HepG2 (cell line): ENCODE data around the gene C2. TPM values are rescaled to one million over a fixed set of nuclear protein-coding genes. Genes with fewer than 3 reads are reported as not detected.
A peak's percentile ranks its signal among the peaks of the same experiment; 100 is the strongest.

Experiments
- BRCA1 ChIP-seq: sonication (generic); formaldehyde crosslinking; IDR thresholded peaks from 2 replicates; pipeline ENCODE4 v1.4.0; 2020; ENCODE audit warnings: missing genetic modification reagents
- CCDC6 ChIP-seq: sonication (generic); formaldehyde crosslinking; IDR thresholded peaks from 2 replicates; pipeline ENCODE4 v1.8.1; 2022; ENCODE audit warnings: mild to moderate bottlenecking, missing genetic modification reagents, moderate library complexity
- CREB1 ChIP-seq, 2 experiments: fragments of 450-650 bp in 1 of 2; IDR thresholded peaks; 2 replicates each; pipeline ENCODE4 v1.6.1; 2016 to 2017; ENCODE audit warnings: control low read depth in 1 of 2, mild to moderate bottlenecking in 1 of 2, missing compliant biosample characterization in 1 of 2, missing genetic modification characterization in 1 of 2
- EHMT2 ChIP-seq: fragments of 200-600 bp; sonication (generic); IDR thresholded peaks from 2 replicates; pipeline ENCODE4 v1.7.0; 2017; ENCODE audit warnings: antibody characterized with exemption, low read depth, low read length, borderline replicate concordance
- ELF3 ChIP-seq: IDR thresholded peaks from 2 replicates; pipeline ENCODE4 v1.6.1; 2016; ENCODE audit warnings: missing genetic modification reagents, missing compliant biosample characterization
- ETV5 ChIP-seq: IDR thresholded peaks from 2 replicates; pipeline ENCODE4 v1.6.1; 2018; ENCODE audit warnings: missing biosample characterization, missing genetic modification reagents, inconsistent platforms, borderline replicate concordance
- FOXK2 ChIP-seq: fragments of 450-650 bp; IDR thresholded peaks from 2 replicates; pipeline ENCODE4 v1.6.1; 2016
- KDM2A ChIP-seq: sonication (generic); formaldehyde crosslinking; IDR thresholded peaks from 2 replicates; pipeline ENCODE4 v1.4.0; 2020; ENCODE audit warnings: low read depth, missing genetic modification reagents, borderline replicate concordance
- KLF6 ChIP-seq: IDR thresholded peaks from 2 replicates; pipeline ENCODE4 v1.8.0; 2016; ENCODE audit warnings: missing biosample characterization, missing genetic modification reagents
- NR2F1 ChIP-seq, 2 experiments: fragments of 450-650 bp in 1 of 2; formaldehyde crosslinking in 1 of 2; IDR thresholded peaks; 2 replicates each; pipeline versions ENCODE4 v1.5.0 to v1.6.1; 2016 to 2020; ENCODE audit warnings: mild to moderate bottlenecking in 1 of 2, missing compliant biosample characterization in 1 of 2, missing genetic modification reagents in 1 of 2, moderate library complexity in 1 of 2
- SMYD3 ChIP-seq: sonication (generic); formaldehyde crosslinking; IDR thresholded peaks from 2 replicates; pipeline ENCODE4 v1.8.1; 2023; ENCODE audit warnings: mild to moderate bottlenecking, missing genetic modification reagents
- SP1 ChIP-seq, 2 experiments: fragments of 450-650 bp in 1 of 2; sonication (generic) in 1 of 2; formaldehyde crosslinking in 1 of 2; IDR thresholded peaks; 2 replicates each; pipeline versions ENCODE4 v1.4.0 to v1.6.1; 2016 to 2020; ENCODE audit warnings: missing genetic modification reagents in 1 of 2
- XBP1 ChIP-seq: sonication (generic); formaldehyde crosslinking; IDR thresholded peaks from 2 replicates; pipeline ENCODE4 v1.5.0; 2020; ENCODE audit warnings: missing genetic modification reagents
- ZFYVE20 ChIP-seq: sonication (generic); formaldehyde crosslinking; IDR thresholded peaks from 2 replicates; pipeline ENCODE4 v1.8.0; 2023; ENCODE audit warnings: low read depth, mild to moderate bottlenecking, moderate library complexity, missing genetic modification reagents, borderline replicate concordance
- ZKSCAN1 ChIP-seq: fragments of 150-350 bp; IDR thresholded peaks from 2 replicates; pipeline ENCODE4 v1.6.1; 2014; ENCODE audit warnings: low read length
- ZMYM3 ChIP-seq: sonication (generic); formaldehyde crosslinking; IDR thresholded peaks from 2 replicates; pipeline ENCODE4 v1.5.1; 2020; ENCODE audit warnings: mild to moderate bottlenecking, missing genetic modification reagents
- ZNF652 ChIP-seq: IDR thresholded peaks from 2 replicates; pipeline ENCODE4 v1.6.1; 2016; ENCODE audit warnings: low read depth, borderline replicate concordance
- ZNF775 ChIP-seq: sonication (generic); formaldehyde crosslinking; IDR thresholded peaks from 2 replicates; pipeline ENCODE4 v1.4.0; 2020; ENCODE audit warnings: missing genetic modification reagents, mild to moderate bottlenecking, moderate library complexity, borderline replicate concordance
- ZNF781 ChIP-seq: sonication (generic); formaldehyde crosslinking; IDR thresholded peaks from 2 replicates; pipeline ENCODE4 v1.5.1; 2020; ENCODE audit warnings: borderline replicate concordance, mild to moderate bottlenecking, missing genetic modification reagents; ENCODE audit errors: not compliant biosample characterization
- ZSCAN21 ChIP-seq: sonication (generic); formaldehyde crosslinking; IDR thresholded peaks from 2 replicates; pipeline ENCODE4 v1.8.0; 2022; ENCODE audit warnings: mild to moderate bottlenecking, missing genetic modification reagents, moderate library complexity, borderline replicate concordance
- polyA plus RNA-seq, 8 experiments: library from polyadenylated mRNA; depleted of rRNA in 3 of 8; stranded (reverse) in 7 of 8; unstranded in 1 of 8; fragments of >200 nt; fragmentation: Illumina TruSeq in 4 of 8; extraction: Trizol in 4 of 8; gene quantifications; 2 replicates each; pipeline versions ENCODE4 v1.2.1 to v1.2.3, GENCODE V29; 2011 to 2016; ENCODE audit warnings: low read depth in 4 of 8, missing spikeins in 1 of 8, mixed read lengths in 1 of 8; ENCODE audit not compliant: insufficient read depth in 1 of 8
- total RNA-seq, 5 experiments: library from RNA; depleted of rRNA; stranded (reverse); fragments of >200 nt; fragmentation: Illumina TruSeq; extraction: Trizol; gene quantifications; 2 replicates each; pipeline ENCODE4 v1.2.3, GENCODE V29; 2016; ENCODE audit warnings: low read depth in 1 of 5
- TF ChIP-seq, protein P1 (sequence below), 2 experiments: sonication (generic) in 1 of 2; formaldehyde crosslinking in 1 of 2; IDR thresholded peaks; 2 replicates each; pipeline versions ENCODE4 v1.4.0 to v1.6.1; 2018 to 2020; ENCODE audit warnings: missing genetic modification reagents in 2 of 2, borderline replicate concordance in 1 of 2, low read depth in 1 of 2, mild to moderate bottlenecking in 1 of 2, missing biosample characterization in 1 of 2
- TF ChIP-seq, protein P2 (sequence below): sonication (generic); formaldehyde crosslinking; IDR thresholded peaks from 2 replicates; pipeline ENCODE4 v1.8.0; 2022; ENCODE audit warnings: missing genetic modification reagents, mild to moderate bottlenecking, inconsistent platforms, borderline replicate concordance
- TF ChIP-seq, protein P3 (sequence below): sonication (generic); formaldehyde crosslinking; IDR thresholded peaks from 2 replicates; pipeline ENCODE4 v1.9.0; 2022; ENCODE audit warnings: low read depth, missing genetic modification reagents
- TF ChIP-seq, protein P4 (sequence below): sonication (generic); formaldehyde crosslinking; IDR thresholded peaks from 2 replicates; pipeline ENCODE4 v1.5.0; 2020; ENCODE audit warnings: missing genetic modification reagents

C2 gene
- total and polyA plus RNA-seq, 2 of the 13 experiments (the other 11 are each of a cell fraction or from before 2014, with no cell fraction given), result 165 to 307 TPM

DNA sequence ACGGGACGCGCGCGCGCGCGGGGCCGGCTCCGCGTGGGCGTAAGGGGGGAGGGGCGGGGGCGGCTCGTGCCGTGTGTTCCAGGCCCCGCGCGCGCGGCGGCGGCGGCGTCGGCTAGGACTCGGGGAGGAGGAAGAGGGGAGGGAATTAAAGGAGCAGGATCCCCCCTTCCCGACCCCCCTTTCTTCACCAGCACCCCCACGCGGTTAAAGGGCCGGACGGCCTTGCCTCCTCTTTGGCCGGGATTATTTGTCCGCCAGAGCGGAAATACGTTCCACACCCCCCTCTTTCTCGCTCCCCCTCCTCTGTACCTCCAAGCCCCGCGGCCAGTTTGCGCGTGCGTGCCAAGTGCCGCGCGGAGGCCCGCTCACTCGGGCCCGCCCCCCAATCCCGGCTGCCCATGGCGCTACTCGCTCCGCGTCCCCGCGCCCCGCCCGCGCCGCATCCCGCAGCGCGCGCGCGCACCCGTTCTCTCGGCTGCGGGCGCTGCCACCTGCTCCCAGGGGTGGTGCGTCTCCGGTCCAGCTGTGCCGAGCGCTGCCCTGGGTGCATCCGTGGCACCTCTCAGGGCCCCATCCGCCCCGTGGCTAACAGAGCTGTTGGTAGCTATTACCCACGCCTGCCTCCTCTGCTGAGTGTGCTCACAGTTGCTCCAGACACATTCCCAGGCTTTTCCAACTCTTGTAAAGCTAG is 25.4 kb upstream of the C2 start, which contains the start of gene ZBTB12 (continued):
- TF ChIP-seq, protein P1, sequence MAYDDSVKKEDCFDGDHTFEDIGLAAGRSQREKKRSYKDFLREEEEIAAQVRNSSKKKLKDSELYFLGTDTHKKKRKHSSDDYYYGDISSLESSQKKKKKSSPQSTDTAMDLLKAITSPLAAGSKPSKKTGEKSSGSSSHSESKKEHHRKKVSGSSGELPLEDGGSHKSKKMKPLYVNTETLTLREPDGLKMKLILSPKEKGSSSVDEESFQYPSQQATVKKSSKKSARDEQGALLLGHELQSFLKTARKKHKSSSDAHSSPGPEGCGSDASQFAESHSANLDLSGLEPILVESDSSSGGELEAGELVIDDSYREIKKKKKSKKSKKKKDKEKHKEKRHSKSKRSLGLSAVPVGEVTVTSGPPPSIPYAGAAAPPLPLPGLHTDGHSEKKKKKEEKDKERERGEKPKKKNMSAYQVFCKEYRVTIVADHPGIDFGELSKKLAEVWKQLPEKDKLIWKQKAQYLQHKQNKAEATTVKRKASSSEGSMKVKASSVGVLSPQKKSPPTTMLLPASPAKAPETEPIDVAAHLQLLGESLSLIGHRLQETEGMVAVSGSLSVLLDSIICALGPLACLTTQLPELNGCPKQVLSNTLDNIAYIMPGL (CRISPR knock-in tag; IDR thresholded peaks at IDR 0.05; ENCODE audit: borderline replicate concordance in 1 of 2, low read depth in 1 of 2), result no peak; a peak in 1 of 4 replicates
- TF ChIP-seq ZSCAN21 (peak; percentile 81; the same call in 1 of the 2 replicates), BRCA1 (CRISPR knock-in tag) (no peak), CCDC6 (0 out of 2 replicates have a peak, but pooled peaks have one; percentile 47), ETV5 (CRISPR knock-in tag) (no peak; the same call in none of the 2 replicates), NR2F1 (CRISPR knock-in tag; IDR thresholded peaks at IDR 0.05) (peak in 1 of 2 experiments; percentile 36; a peak in 1 of 4 replicates), ELF3 (CRISPR knock-in tag) (peak; percentile 62), CREB1 (IDR thresholded peaks at IDR 0.05) (0 out of 2 replicates have a peak, but pooled peaks have one; percentile 13), CREB1 (CRISPR knock-in tag; IDR thresholded peaks at IDR 0.05) (no peak), ZMYM3 (CRISPR knock-in tag) (no peak), FOXK2 (no peak), ZNF775 (CRISPR knock-in tag) (no peak), KDM2A (CRISPR knock-in tag) (peak; percentile 81), SMYD3 (CRISPR knock-in tag) (no peak), ZFYVE20 (no peak), XBP1 (CRISPR knock-in tag) (no peak), SP1 (IDR thresholded peaks at IDR 0.05) (no peak), SP1 (CRISPR knock-in tag; IDR thresholded peaks at IDR 0.05) (no peak; the same call in 1 of the 2 replicates), EHMT2 (no peak), KLF6 (no peak), ZKSCAN1 (no peak), ZNF781 (no peak), ZNF652 (CRISPR knock-in tag) (no peak)
- TF ChIP-seq, protein P2, sequence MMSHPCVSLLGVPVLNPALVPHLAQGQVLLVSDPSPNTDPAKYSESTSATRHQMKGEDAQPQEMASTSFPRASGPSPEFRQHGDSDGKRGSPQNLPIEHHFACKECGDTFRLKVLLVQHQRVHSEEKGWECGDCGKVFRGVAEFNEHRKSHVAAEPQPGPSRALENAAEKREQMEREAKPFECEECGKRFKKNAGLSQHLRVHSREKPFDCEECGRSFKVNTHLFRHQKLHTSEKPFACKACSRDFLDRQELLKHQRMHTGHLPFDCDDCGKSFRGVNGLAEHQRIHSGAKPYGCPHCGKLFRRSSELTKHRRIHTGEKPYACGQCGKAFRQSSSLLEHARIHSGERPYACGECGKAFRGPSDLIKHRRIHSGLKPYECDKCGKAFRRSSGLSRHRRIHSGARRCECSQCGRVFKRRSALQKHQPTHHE, result no peak
- TF ChIP-seq, protein P3, sequence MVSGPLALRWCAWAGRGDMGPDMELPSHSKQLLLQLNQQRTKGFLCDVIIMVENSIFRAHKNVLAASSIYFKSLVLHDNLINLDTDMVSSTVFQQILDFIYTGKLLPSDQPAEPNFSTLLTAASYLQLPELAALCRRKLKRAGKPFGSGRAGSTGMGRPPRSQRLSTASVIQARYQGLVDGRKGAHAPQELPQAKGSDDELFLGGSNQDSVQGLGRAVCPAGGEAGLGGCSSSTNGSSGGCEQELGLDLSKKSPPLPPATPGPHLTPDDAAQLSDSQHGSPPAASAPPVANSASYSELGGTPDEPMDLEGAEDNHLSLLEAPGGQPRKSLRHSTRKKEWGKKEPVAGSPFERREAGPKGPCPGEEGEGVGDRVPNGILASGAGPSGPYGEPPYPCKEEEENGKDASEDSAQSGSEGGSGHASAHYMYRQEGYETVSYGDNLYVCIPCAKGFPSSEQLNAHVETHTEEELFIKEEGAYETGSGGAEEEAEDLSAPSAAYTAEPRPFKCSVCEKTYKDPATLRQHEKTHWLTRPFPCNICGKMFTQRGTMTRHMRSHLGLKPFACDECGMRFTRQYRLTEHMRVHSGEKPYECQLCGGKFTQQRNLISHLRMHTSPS (CRISPR knock-in tag), result peak; percentile 71; the same call in 1 of the 2 replicates
- TF ChIP-seq, protein P4, sequence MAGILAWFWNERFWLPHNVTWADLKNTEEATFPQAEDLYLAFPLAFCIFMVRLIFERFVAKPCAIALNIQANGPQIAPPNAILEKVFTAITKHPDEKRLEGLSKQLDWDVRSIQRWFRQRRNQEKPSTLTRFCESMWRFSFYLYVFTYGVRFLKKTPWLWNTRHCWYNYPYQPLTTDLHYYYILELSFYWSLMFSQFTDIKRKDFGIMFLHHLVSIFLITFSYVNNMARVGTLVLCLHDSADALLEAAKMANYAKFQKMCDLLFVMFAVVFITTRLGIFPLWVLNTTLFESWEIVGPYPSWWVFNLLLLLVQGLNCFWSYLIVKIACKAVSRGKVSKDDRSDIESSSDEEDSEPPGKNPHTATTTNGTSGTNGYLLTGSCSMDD (CRISPR knock-in tag), result no peak
